Common myeloid progenitor, CD34-positive (primary cell): Measurements from ENCODE around the gene RNF141.
A peak's percentile ranks its signal among the peaks of the same experiment; 100 is the strongest.

Experiments
- CTCF ChIA-PET: fragments of 350-600 bp; sonication (Branson Sonifier 250); formaldehyde crosslinking; loops from one replicate; lab custom pipeline; 2021; ENCODE audit warnings: antibody characterized with exemption; lab: Charles Lee
- POLR2A ChIA-PET: fragments of 350-600 bp; sonication (Branson Sonifier 250); formaldehyde crosslinking; loops from one replicate; lab custom pipeline; 2021; ENCODE audit warnings: antibody characterized with exemption; lab: Charles Lee
- DNase-seq, 3 donors: peaks; one replicate each; pipeline versions ENCODE4 v3.0.0 to v3.0.0-alpha.2; 2013
- H3K27ac ChIP-seq, 2 experiments: 1 replicate in 1 of 2; 2 replicates in 1 of 2; pipeline ENCODE4 v1.7.0; 2013; ENCODE audit warnings: inconsistent platforms in 2 of 2, low read length in 2 of 2, mild to moderate bottlenecking in 2 of 2, low read depth in 1 of 2, moderate library complexity in 1 of 2; ENCODE audit not compliant: severe bottlenecking in 2 of 2, insufficient read depth in 1 of 2, poor library complexity in 1 of 2
- H3K27me3 ChIP-seq, 5 experiments: replicated peaks in 2 of 5; 1 replicate in 3 of 5; 2 replicates in 2 of 5; pipeline versions ENCODE4 v1.6.1 to v1.7.0; 2013; ENCODE audit warnings: low read length in 4 of 5, mild to moderate bottlenecking in 2 of 5, moderate library complexity in 2 of 5, inconsistent platforms in 1 of 5; ENCODE audit not compliant: insufficient read depth in 5 of 5, control insufficient read depth in 4 of 5
- H3K36me3 ChIP-seq, 4 experiments: 1 replicate in 2 of 4; 2 replicates in 2 of 4; pipeline versions ENCODE4 v1.6.1 to v1.7.0; 2013; ENCODE audit warnings: low read length in 3 of 4, control low read depth in 1 of 4, mild to moderate bottlenecking in 1 of 4; ENCODE audit not compliant: control insufficient read depth in 4 of 4, insufficient read depth in 4 of 4
- H3K4me1 ChIP-seq, 4 experiments: 1 replicate in 3 of 4; 2 replicates in 1 of 4; pipeline versions ENCODE4 v1.6.1 to v1.7.1; 2013; ENCODE audit warnings: low read length in 3 of 4, mild to moderate bottlenecking in 3 of 4, control low read depth in 1 of 4, inconsistent platforms in 1 of 4, moderate library complexity in 1 of 4; ENCODE audit not compliant: control insufficient read depth in 4 of 4, insufficient read depth in 4 of 4; ENCODE audit errors: control extremely low read depth in 1 of 4
- H3K4me3 ChIP-seq, 7 experiments: 1 replicate in 4 of 7; 2 replicates in 3 of 7; pipeline versions ENCODE4 v1.5.1 to v1.7.0; 2013; ENCODE audit warnings: mild to moderate bottlenecking in 7 of 7, low read length in 6 of 7, moderate library complexity in 6 of 7, inconsistent platforms in 2 of 7, low read depth in 2 of 7, control low read depth in 1 of 7; ENCODE audit not compliant: insufficient read depth in 4 of 7, control insufficient read depth in 1 of 7; ENCODE audit errors: extremely low read depth in 1 of 7
- H3K9me3 ChIP-seq, 5 experiments: 1 replicate in 4 of 5; 2 replicates in 1 of 5; pipeline versions ENCODE4 v1.6.1 to v1.7.1; 2013; ENCODE audit warnings: low read length in 4 of 5, mild to moderate bottlenecking in 2 of 5, inconsistent platforms in 1 of 5, low read depth in 1 of 5, moderate library complexity in 1 of 5; ENCODE audit not compliant: control insufficient read depth in 4 of 5, insufficient read depth in 2 of 5; ENCODE audit errors: control extremely low read depth in 1 of 5
- WGBS: methylation state at CpG from one replicate; pipeline ENCODE4 v1.1.5; 2013; ENCODE audit not compliant: insufficient coverage; 5-methylcytosine and 5-hydroxymethylcytosine counted together

The RNF141 gene

GRCh38 chr11:10511181-10511621 lies 29.8 kb downstream of the RNF141 start:
- Histone ChIP-seq H3K36me3 (peaks cover 9 to 28% (median 15%) of the 10 kb centered on the region in 4 experiments), H3K4me3 (no peak overlapping the region), H3K27ac (no peak overlapping the region), H3K27me3 (no peaks in the 10 kb centered on the region), H3K9me3 (no peaks in the 10 kb centered on the region), H3K4me1 (no peaks in the 10 kb centered on the region)
- no peak for DNase-seq
- ChIA-PET POLR2A (no interaction called here), CTCF (interaction anchor here (1.2 to 3.2 kb wide), 5 partner anchors 8 to 226 kb away, joined by 3 to 12 read pairs (median 7); partner anchors contain the start of gene RNF141)
- 98% methylated on average over 6 of the region's 10 CpGs for WGBS

DNA sequence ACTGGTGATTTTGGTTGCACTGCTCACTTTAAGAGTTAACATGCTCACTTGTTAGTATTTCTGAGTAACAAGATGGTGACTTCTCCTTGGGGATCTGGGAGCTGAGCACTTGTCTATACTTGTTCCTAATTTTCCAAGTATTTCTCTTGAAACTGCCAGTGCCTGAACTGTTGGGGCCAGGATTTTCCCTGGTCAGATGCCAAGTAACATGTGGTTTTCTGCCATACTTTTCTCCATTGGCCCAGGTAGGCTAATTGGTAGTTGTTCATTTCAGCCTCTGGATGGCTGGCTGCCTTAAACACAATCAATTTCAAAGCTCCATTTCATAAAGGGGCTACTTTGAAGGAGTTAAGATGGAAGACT lies 35.0 kb downstream of the RNF141 start:
- peaks cover 11 to 59% (median 41%) of the 10 kb centered on the region in 4 experiments for H3K36me3 ChIP-seq
- peaks cover 6 to 20% (median 10%) of the 10 kb centered on the region in 4 experiments for H3K4me1 ChIP-seq
- no peak for DNase-seq
- H3K4me3 ChIP-seq, result no peak overlapping the region
- ChIA-PET POLR2A (no interaction called here), CTCF (interaction anchor here (1.0 to 1.8 kb wide), 4 partner anchors 12 to 148 kb away, joined by 3 to 5 read pairs (median 4); partner anchors contain the start of gene RNF141)
- H3K27me3 ChIP-seq, result no peaks in the 10 kb centered on the region
- H3K9me3 ChIP-seq, result no peaks in the 10 kb centered on the region
- H3K27ac ChIP-seq, result no peak overlapping the region

DNA sequence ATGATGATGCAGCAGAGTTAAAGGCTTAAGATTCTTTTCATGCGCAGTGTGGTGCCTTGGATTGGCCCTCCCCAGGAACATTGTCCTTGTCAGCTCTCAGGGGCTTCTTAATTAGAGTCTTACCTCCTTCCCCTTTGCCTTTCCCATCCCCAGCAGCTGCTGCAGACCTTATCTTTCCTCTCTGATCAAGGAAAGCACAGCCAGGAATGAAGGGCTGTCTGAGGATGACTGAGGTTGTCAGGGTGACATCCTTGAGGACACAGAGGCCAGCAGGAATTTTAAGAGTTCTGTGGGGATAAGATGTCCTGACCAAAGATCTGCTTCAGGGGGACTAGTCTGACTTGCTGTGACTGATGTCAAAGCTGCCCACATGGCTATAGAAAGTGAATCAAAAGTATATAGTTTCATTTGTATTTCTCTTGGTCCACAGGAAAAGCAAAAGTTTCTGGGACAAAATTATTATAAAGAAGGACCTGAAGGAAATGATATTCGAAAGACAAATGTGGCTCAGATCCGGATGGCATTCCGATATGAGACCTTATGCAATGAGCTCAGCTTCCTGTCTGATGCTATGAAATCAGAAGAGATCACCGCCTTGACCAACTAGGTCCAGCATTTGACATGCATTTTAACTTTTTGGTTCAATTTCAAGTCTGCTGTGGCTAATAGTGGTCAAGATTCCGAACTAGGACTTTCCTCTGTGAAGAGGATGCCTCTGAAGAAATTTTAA lies 35.5 kb downstream of the RNF141 start:
- H3K4me1 ChIP-seq, result peaks cover 6 to 20% (median 10%) of the 10 kb centered on the region in 4 experiments

DNA sequence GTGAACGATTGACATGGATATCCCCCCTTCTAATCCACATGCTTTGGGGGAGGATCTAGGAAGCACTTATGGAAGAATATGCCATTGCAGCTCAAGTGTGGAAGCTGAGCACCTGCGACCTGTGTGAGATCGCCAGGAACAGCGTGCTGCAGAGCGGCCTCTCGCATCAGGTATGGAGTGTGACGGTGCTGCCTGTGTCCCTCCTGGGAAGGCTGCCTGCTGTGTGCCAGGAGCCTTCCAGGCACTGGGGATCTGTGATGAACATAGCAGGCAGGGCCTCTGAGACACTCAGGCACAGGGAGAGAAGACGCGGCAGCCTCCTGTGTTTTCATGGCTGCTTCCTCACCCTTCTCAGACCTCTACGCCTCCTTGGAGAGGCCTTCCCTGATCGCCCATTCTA lies 36.5 kb downstream of the RNF141 start:
- POLR2A ChIA-PET, result no interaction called here
- CTCF ChIA-PET, result interaction anchor here (1.2 to 1.7 kb wide), 5 partner anchors 25 to 232 kb away, joined by 3 to 11 read pairs (median 4); no protein-coding TSS in a partner anchor
- no peak for DNase-seq
- H3K36me3 ChIP-seq, result peaks cover 19 to 71% (median 55%) of the 10 kb centered on the region in 4 experiments
- H3K9me3 ChIP-seq, result no peaks in the 10 kb centered on the region
- no peak overlapping the region for H3K4me3 ChIP-seq
- H3K4me1 ChIP-seq, result peaks cover 6 to 20% (median 10%) of the 10 kb centered on the region in 4 experiments
- WGBS, result 97% methylated on average over 8 of the region's 11 CpGs
- H3K27ac ChIP-seq, result no peak overlapping the region
- H3K27me3 ChIP-seq, result no peaks in the 10 kb centered on the region

More for the DNA sequence above, 35.5 kb downstream of the RNF141 start:
- Histone ChIP-seq H3K27ac (no peak overlapping the region), H3K27me3 (no peaks in the 10 kb centered on the region), H3K36me3 (peaks cover 15 to 61% (median 46%) of the 10 kb centered on the region in 4 experiments), H3K4me3 (no peak overlapping the region), H3K9me3 (no peaks in the 10 kb centered on the region)
- DNase-seq, result no peak
- ChIA-PET POLR2A (no interaction called here), CTCF (interaction anchor here (1.0 to 1.8 kb wide), 4 partner anchors 11 to 91 kb away, joined by 3 to 4 read pairs (median 4); no protein-coding TSS in a partner anchor)
- 98% methylated on average over 6 of the region's 6 CpGs for WGBS

GRCh38 chr11:10503777-10504480 lies 37.1 kb downstream of the RNF141 start:
- peaks cover 19 to 74% (median 58%) of the 10 kb centered on the region in 4 experiments for H3K36me3 ChIP-seq
- CTCF ChIA-PET, result interaction anchor here (0.6 to 1.7 kb wide), 8 partner anchors 12 to 239 kb away, joined by 3 to 11 read pairs (median 4); no protein-coding TSS in a partner anchor
- no peak overlapping the region for H3K27ac ChIP-seq
- POLR2A ChIA-PET, result no interaction called here
- H3K4me1 ChIP-seq, result peaks cover 6 to 20% (median 10%) of the 10 kb centered on the region in 4 experiments
- H3K27me3 ChIP-seq, result no peaks in the 10 kb centered on the region
- WGBS, result 94% methylated on average over 3 of the region's 5 CpGs
- no peak overlapping the region for H3K4me3 ChIP-seq
- peak in 1 of 3 donors; percentile 1 for DNase-seq
- H3K9me3 ChIP-seq, result no peaks in the 10 kb centered on the region

DNA sequence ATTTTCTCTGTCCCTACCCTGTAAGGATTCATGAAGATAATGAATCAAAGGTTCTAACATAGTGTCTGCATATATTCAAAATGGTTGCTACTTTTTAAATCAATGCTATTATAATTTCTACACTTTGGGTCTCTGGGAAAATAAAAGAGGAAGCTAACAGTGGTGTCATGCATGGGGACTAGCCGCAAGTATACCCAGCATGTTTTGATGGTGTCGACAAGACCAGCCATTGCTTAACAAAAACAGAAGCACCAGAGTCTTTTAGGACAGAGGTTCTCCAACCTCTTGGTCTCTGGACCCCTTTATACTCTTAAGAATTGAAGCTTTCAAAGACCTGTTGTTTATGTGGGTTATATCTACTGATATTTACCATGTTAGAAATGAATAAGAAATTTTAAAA lies 37.8 kb downstream of the RNF141 start:
- no peaks in the 10 kb centered on the region for H3K27me3 ChIP-seq
- H3K9me3 ChIP-seq, result no peaks in the 10 kb centered on the region
- H3K36me3 ChIP-seq, result peaks cover 19 to 81% (median 63%) of the 10 kb centered on the region in 4 experiments
- ChIA-PET POLR2A (no interaction called here), CTCF (interaction anchor here (0.6 to 1.7 kb wide), 9 partner anchors 9 to 240 kb away, joined by 3 to 11 read pairs (median 3); no protein-coding TSS in a partner anchor)
- no peak overlapping the region for H3K4me3 ChIP-seq
- no CpG with 5 or more reads among the region's 2 CpGs for WGBS
- peaks cover 6 to 20% (median 10%) of the 10 kb centered on the region in 4 experiments for H3K4me1 ChIP-seq
- no peak overlapping the region for H3K27ac ChIP-seq
- DNase-seq, result peak; percentile 25 to 74 (median 66)
